SIG-M5 treated with dmso at 0.1 percent for 504 hours (cell line): Measurements from ENCODE around the gene SH3PXD2A.
A peak's percentile ranks its signal among the peaks of the same experiment; 100 is the strongest.
"Not testable (repeated sequence)": the region's sequence is repeated elsewhere in the genome, so short reads cannot be mapped to it uniquely, and the experiment has no call there.

Source experiments
- DNase-seq: peaks from one replicate; lab custom pipeline; 2025; ENCODE audit not compliant: unreplicated experiment; lab: John Stamatoyannopoulos, UW

SH3PXD2A gene

GRCh38 chr10:103671126-103671895 lies 184.1 kb downstream of the SH3PXD2A start:
- no peak for DNase-seq

GRCh38 chr10:103669944-103670343 lies 185.4 kb downstream of the SH3PXD2A start:
- DNase-seq = no peak

GRCh38 chr10:103669243-103669929 lies 186.0 kb downstream of the SH3PXD2A start:
- DNase-seq = no peak

GRCh38 chr10:103668351-103669242 lies 186.8 kb downstream of the SH3PXD2A start:
- no peak for DNase-seq

DNA sequence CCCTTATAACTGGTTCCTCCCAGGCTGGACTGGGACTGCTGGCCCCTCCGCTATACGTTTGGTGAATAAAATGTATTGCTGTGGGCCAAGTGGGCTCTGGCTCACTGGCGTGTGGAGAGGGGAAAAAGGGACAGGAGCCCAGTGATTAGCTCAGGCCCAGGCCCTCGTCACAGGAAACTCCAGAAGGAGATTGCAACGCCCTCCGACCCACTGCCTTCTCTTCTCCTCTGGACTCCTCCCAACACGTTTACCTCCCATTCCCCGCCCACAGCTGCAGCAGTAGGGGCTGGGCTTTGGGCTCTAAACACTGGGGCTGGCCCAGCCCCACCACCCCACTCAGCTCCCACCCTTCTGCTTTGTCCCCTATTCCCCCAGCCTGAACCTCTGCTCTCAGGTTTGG lies 188.0 kb downstream of the SH3PXD2A start:
- DNase-seq = no peak

DNA sequence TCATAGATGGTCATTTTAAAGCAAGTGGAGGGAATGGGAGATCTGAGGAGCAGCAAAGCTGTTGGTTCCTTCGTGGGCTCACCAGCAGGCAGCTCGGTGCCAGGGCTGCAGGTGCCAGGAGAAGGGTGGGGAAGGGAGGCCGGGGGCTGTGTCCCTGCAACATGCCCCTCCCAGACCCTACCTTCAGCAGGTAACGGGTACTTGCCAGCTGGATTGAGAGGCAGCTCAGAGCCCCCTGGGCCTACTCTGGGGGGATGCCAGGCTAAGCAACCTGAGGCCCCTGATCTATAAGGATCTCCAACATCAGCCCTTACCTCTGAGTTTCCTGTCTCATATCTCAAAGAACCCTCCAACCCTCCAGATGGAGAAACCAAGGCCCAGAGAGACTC lies 188.6 kb downstream of the SH3PXD2A start:
- DNase-seq = no peak

DNA sequence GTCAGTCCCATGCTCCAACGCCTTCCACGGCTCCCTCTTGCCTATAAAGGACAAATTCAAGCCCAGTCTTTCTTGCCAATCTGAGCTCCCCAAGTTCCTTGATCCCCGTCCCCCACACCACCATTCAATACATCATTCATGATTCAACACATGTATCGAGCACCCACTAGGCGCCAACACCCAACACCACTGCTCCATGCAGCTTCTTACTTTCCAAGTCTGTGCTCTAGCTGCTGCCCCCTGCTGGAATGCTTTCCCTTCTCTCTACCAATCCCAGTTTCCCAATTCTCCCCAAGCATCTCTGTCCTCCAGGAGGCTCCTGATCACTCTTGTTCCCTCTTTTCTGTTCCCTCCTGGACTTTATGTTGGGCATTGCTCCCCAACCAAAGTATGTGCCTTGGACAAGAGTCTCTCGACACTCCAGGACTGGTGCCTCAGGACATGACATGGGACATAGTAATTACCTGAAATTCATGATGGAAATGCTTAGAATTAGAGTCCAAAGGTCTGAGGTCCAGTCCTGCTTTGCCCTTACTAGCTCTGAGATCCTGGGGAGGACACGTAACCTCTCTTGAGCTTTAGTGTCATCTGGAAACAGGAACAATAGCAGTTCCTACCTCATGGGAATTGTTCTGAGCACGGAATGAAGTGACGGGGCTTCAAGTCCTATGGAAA lies 189.2 kb downstream of the SH3PXD2A start:
- no peak for DNase-seq

DNA sequence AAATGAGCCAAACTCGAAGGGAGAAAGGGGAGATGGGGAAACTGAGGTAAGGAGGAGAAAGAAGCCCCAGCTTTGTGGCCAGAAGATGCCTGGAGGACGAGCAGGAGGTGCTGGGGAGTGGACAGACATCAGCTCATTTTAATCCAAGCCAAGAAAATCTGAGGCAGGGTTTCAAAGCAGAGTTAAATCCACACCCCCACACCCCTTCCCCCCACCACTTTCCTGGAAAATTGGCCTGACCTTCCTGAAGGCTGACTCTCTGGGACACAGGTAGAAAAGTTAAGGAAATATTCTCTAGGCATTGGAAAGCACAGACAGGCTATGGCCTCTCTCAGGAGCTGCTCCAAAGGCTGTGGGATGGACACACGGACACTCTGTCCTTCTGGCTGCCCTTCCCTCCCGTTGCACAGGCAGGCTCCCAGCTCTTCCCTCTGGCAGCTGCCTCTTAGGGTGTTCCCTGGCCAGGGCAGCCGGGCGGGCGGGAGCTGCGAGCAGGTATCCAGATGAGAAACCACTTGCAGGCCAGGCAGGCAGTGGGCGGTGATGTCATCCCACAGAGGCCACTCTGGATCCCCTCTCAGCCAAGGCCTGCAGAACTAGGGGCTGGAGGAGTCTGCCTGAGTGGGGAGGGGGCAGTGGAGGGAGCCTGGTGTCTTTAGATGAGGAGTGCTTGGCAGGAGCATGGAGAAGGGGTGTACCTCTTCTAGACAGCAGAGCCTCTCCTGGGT lies 190.1 kb downstream of the SH3PXD2A start:
- DNase-seq = no peak

- DNase-seq = no peak
Measured at GRCh38 chr10:103663802-103664201, 191.6 kb downstream of the SH3PXD2A start.

DNA sequence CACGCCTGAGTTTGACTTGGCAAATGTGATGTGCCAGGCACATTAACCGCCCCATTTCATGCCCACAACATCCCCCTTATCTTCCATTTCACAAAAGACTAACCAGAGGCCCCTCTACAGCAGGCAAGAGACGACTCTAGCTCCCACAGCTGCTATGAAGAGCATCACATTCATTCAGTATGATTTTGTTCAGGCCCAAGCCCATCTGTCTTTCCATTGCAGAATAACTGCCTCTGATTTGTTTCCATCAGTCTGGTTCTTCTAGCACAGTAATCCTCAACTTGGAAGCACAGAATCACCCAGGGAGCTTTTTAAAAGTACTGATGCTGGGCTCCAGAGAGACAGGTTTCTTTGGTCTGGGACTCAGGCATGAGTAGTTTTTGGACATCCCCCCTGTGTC lies 192.1 kb downstream of the SH3PXD2A start:
- DNase-seq = no peak

DNA sequence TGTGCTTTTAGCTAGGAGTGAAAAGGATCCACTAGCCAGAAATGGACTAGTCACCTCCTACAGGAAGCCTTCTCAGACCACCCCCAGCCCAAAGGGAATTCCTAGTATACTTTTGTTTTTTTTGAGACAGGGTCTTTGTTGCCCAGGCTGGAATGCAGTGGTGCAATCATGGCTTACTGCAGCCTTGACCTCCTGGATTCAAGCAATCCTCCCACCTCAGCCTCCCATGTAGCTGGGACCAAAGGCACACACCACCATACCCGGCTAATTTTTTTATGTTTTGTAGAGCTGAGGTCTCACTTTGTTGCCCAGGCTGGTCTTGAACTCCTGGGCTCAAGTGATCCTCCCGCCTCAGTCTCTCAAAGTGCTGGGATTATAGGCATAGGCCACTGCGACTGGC lies 192.7 kb downstream of the SH3PXD2A start:
- not testable (repeated sequence) for DNase-seq

- peak; percentile 19 for DNase-seq
Measured at GRCh38 chr10:103661198-103661950, 194.0 kb downstream of the SH3PXD2A start.

DNA sequence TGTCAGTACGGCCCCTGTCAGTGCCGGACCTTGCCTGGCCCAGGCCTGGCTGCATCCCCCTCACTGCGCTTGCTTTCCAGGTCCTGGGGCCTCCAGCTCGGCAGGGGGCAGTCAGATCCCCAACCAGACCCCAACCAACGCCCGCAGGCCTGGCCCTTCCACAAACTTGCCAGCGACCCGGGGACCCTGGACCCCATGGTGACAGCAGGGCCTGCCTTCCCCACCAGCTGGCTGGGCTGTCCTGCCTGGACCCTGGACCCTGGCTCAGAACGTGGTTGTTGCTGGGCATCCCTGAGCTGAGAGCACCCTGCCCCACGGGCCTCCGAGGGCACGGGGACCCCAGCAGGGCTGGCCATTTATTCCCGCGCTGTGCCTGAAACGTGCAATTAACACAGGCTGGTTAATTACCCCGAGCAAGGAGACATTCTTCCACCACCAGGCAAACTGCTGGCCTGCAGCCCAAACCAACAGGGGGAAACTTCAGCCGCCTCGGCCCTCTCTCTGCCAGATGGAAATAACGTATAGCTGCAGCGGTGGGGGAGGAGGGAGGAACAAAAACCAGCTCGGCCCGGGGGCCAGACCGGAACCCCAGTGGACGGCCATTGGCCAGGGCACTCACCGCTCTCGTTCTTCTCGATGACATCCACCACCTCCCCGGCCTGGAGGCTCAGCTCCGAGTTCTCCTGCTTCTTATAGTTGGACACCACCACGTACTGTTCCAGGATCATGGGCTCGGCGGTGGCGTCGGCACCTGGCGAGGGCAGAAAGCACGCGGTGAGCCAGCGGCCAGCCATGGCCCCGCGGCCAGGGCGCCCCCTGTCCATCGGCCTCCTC lies 194.8 kb downstream of the SH3PXD2A start:
- no peak for DNase-seq

- peak; percentile 57 for DNase-seq
Measured at GRCh38 chr10:103659674-103660363, 195.6 kb downstream of the SH3PXD2A start.

GRCh38 chr10:103658049-103658577 lies 197.3 kb downstream of the SH3PXD2A start:
- DNase-seq = no peak

DNA sequence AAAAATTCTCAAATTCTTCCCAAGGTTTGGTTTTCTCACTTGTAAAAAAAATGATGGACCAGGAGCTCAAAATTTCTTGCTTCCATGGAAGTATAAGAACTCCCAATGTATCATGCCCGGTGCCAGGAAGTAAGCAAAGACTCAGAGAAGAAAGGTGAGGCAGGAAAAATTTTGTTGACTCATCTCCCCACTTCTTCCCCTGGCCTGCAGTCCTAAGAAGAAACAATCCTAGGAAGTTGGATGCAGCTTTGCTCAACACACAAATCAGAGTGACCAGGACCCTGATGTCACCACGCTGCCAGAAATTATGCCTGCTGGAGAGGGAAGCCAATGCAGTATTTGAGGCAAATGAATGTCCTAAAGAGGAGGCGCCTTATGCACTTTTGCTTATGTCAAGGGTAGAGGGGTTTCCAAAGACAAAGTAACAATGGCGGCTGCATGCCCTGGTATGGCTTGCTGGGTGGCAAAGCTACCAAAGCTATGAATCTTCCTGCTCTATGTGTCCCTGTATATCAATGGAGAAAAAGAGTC lies 198.2 kb downstream of the SH3PXD2A start:
- DNase-seq = no peak

DNA sequence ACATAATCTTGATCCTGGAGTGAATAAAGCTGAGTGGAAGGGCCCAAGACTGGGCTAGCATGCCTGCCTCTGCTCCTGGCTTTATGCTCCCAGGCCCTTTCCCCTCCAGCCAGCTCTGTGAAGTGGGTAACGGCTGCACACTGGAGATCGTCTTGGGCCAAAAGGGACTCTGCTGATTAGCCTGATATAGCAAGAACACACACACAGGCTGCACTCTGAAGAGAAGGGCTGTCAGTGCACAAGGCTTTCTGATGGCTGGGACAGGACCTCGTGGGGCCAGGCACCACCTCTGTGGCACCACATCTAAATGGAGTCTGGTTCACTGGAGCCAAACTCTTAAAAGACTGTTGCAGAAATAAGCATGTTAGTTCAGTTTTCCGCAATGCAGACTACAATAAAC lies 200.5 kb downstream of the SH3PXD2A start:
- DNase-seq = no peak

DNA sequence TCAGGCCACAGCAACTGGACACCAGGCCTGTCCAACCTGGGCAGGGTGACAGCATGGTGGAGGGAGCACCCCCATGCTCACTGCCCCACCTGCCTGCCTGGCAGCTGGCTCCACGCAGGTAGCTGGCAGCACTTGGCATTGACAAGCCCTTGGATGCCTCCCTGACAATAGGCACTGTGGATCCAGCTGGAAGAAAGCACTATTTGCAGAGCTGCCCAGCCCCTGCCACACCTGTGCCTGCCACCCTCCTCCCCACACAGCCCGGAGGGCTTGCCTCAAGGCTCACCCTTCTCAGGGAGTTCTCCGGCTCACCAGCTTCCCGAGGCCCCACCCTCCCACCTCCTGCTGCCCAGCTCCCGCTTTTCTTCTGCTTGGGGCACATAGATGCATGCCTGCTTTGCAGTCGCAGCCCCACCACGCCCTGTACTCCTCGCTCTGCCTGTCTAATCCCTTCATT lies 201.8 kb downstream of the SH3PXD2A start:
- DNase-seq = no peak
